Subcutaneous adipose tissue (tissue), 4 donors: Measurements from ENCODE around the gene EPHB3. TPM values are rescaled to one million over a fixed set of nuclear protein-coding genes. Genes with fewer than 3 reads are reported as not detected.

Experiments used
- total RNA-seq, 4 donors: library from RNA; depleted of rRNA; stranded (reverse); fragments of >200 nt; gene quantifications; one replicate each; pipeline ENCODE4 v1.1.0, GENCODE V29; 2016
- TF ChIP-seq, protein P1 (sequence below): fragments of 450-650 bp; IDR thresholded peaks from one replicate; pipeline ENCODE4 v1.5.1; 2016; ENCODE audit warnings: low read depth, mild to moderate bottlenecking, control low read depth, antibody characterized with exemption, moderate library complexity

Gene EPHB3
- total RNA-seq, 4 donors from 2014 or later: 0.17 to 0.22 TPM; not detected in 2

DNA sequence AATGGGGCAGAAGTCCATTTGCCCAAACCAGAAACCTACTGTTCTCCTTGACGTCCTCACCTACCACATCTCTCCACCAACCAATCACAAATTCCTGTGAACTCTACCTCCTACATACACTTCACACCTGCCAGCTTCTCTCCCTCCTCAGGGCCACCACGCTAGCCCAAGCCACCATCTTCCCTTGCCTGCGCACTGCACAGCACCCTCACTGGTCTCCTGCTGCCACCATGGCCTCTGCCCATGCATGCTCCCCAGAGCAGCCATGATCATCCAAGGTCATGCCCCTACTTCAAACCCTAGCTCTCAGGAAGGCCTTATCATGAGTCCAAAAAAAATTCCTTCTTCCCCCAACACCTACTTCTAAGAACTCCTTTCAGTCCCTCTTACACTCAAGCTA, 1.1 kb upstream of the EPHB3 start:
- TF ChIP-seq, protein P1, sequence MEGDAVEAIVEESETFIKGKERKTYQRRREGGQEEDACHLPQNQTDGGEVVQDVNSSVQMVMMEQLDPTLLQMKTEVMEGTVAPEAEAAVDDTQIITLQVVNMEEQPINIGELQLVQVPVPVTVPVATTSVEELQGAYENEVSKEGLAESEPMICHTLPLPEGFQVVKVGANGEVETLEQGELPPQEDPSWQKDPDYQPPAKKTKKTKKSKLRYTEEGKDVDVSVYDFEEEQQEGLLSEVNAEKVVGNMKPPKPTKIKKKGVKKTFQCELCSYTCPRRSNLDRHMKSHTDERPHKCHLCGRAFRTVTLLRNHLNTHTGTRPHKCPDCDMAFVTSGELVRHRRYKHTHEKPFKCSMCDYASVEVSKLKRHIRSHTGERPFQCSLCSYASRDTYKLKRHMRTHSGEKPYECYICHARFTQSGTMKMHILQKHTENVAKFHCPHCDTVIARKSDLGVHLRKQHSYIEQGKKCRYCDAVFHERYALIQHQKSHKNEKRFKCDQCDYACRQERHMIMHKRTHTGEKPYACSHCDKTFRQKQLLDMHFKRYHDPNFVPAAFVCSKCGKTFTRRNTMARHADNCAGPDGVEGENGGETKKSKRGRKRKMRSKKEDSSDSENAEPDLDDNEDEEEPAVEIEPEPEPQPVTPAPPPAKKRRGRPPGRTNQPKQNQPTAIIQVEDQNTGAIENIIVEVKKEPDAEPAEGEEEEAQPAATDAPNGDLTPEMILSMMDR: no peak

DNA sequence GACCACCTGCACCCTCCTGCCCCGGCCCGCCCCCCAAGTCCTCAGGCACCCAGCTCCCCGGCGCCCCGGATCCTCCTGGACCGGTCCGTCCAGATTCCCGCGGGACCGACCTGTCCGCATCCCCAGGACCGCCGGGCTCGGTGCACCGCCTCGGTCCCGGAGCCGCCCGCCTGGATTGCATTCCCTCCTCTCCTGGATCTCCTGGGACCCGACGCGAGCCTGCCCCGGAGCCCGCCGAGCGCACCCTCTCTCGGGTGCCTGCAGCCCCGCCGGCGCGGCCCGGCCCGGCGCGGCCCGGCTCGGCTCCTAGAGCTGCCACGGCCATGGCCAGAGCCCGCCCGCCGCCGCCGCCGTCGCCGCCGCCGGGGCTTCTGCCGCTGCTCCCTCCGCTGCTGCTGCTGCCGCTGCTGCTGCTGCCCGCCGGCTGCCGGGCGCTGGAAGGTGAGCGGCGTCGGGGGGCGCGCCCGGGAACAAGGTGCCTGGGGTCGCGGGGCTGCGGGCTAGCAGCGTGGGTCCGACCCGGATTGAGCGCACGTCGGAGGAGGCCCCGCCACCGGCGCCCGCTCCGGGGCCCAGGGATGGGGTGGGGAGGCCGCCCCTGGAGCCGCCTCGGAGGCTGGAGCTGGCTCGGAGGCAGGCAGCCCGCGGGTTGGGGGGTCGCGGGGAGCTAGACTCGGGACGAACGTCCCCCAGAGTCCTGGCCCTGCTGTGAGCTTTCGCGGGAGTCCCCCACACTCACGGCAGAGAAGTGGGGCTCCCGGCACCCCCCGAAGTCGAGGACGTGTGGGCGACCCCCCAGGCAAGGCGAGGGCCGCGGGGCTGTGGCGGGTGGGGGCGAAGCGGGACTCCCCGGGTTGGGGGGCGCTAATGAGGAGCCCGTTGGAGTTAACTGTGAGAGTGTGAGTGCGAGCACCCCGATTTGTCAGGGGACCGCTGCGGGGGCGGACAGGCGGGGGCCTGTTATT, 610 bp downstream of the EPHB3 start:
- TF ChIP-seq, protein P1: no peak

DNA sequence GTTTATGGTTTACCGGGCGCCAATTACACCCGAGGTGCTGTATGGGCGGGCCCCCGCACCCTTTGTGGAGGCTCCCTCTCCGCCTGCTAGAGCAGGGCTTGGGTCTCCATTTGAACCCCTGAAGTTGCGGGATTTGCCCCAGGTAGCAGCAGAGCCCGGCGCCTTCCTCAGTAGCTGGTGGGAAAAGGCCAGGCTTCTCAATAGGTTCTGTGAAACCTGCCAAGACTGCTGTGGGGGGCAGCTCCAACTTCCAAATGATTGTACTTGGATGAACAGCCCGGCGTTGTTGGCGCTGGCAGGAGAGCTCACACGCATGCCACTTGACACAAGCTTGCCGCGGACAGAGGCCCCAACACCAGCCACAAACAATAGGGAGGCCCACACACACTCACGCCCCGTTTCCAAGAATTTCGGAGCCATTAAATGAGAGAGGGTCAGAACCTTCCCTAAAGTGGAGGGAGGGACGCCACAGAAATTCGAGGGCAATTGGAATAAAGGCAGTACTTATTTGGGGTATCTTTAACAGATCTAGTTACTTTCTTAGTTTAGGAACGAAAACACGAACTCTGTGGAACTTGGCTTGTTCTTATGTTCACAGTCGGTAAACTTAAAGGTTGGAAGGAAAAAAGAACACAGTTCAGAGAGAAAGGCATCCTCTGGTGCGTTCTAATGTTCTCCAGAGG, 1.4 kb downstream of the EPHB3 start:
- TF ChIP-seq, protein P1: no peak

DNA sequence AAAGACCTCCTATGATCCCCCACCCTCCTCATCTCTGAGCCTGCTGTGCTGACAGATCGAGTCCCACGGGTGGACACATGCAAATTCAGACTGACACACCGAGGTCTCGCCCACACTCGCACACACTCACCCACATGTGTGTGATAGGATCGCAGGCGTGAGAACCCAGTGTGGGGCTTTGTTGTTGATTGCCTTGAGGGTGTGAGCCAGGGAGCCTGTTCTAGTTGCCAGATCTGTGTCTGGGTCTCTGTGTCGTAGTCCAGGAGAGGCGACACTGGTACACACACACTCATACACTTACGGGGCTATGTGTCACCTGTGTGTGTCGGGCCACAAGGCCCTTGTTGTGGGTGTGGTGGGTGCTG, 2.0 kb downstream of the EPHB3 start:
- TF ChIP-seq, protein P1: no peak

DNA sequence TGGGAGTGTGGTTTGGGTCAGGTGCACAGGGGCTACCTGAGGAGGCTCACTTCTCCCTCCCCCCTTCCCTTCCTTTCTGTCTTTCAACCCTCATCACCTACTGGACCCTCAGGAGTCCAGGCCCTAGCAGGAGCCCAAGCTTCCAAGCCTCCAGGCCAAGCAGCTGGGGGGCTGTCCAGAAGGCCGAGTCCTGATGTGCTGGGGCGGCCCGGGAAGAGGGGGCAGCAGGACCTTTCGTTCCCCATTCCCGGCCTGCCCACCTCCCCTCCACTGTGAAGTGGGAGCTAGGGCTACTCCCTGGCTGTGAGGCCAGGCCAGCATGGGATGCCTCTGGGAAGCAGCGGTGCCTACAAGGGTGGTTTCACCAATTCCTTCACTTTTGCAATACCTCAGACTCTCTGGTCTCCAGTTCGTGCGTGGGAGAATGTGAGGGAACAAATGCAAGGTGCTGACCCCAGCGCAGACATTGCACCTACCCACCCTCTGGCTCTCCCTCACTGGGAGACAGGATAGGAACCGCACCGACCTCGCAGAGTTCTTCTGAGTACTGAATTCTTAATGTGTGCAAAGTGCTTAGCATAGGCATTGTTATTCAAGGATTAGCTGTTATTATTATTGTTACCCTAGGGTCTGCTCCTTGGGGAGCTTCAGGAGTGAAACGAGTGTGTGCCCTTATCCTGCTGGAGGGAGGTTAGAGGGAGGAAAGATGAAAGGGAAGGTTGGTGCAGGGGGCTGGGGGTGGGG, 2.5 kb downstream of the EPHB3 start:
- TF ChIP-seq, protein P1: no peak

DNA sequence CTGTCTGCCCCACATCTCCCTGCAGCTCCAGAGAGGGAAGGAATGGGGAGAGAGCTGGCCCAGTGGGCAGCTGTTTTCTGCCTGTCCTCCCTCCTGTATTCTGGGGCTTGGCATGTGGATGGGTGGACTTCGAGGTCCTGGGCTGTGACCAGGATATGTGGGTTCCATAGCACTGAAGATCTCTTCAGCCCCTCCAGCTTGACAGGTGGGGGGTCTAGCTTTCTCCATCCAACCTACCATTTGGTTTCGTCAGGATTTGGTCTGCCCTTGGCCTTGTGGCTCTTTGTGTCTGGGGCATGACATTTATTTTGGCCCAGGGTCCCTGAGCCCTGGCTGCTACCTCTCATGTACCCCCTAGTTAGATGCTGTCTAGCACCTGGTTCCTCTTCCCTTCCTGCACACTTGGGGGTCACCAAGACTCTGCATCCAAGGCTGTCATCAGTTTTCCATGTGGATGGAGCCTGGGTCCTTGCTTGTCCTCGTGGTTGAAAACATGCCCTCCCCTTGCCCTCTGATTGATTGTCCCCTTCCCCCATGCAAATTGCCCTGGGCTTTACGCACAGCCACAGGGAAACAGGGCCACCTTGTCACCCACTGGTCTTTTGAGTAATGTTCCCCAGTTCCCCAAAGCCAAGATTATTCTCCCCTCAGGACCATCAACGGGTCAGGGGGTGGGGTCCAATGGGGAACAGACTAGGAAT, 3.2 kb downstream of the EPHB3 start:
- TF ChIP-seq, protein P1: no peak
